ENCODE measurements around the gene DEGS2.
"Not testable (repeated sequence)": the region's sequence is repeated elsewhere in the genome, so short reads cannot be mapped to it uniquely, and the experiment has no call there.

DNA sequence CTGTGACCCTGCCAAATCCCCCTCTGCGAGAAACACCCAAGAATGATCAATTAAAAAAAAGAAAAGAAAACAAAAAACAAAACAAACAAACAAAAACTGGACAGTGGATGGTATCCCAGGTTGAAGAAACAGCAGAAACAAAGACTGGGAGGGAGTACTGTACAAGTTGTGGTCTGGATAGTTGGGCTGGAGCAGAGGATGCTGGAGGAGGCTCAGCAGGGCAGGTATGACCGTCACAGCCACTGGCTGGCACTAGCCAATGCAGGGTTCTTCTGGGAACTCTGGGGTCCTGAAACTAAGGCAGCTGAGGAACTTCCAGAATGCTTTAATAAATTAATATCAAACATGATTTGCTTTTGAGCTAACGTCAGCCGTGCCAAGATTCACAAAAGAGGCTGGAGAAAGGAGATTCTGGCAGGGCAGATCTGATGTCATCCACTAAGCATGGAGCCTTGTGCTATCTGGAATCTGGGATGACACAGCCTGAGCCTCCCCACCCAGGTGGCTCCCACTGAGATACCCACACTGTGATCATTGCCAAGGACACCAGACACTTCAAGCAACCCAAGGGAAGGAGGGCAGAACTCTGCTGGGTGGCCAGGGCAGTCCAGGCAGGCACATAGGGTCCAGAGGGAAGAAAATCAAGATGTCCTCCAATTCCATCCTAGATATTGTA lies 22.6 kb upstream of the DEGS2 start:
- TF ChIP-seq, protein P1, sequence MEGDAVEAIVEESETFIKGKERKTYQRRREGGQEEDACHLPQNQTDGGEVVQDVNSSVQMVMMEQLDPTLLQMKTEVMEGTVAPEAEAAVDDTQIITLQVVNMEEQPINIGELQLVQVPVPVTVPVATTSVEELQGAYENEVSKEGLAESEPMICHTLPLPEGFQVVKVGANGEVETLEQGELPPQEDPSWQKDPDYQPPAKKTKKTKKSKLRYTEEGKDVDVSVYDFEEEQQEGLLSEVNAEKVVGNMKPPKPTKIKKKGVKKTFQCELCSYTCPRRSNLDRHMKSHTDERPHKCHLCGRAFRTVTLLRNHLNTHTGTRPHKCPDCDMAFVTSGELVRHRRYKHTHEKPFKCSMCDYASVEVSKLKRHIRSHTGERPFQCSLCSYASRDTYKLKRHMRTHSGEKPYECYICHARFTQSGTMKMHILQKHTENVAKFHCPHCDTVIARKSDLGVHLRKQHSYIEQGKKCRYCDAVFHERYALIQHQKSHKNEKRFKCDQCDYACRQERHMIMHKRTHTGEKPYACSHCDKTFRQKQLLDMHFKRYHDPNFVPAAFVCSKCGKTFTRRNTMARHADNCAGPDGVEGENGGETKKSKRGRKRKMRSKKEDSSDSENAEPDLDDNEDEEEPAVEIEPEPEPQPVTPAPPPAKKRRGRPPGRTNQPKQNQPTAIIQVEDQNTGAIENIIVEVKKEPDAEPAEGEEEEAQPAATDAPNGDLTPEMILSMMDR (IDR thresholded peaks at IDR 0.05) = not testable (repeated sequence)
- not testable (repeated sequence) for TF ChIP-seq POLR2A (IDR thresholded peaks at IDR 0.05)
